Cardiac fibroblast (primary cell): ENCODE data around the gene LIN37.

Experiments
- DNase-seq, 2 donors: peaks; one replicate each; pipeline versions ENCODE4 v3.0.0 to v3.0.0-alpha.2; 2010; ENCODE audit warnings: low read depth in 2 of 2
- H3K4me3 ChIP-seq, 2 donors: replicated peaks in 1 of 2; 1 replicate in 1 of 2; 2 replicates in 1 of 2; pipeline ENCODE4 v1.5.1; 2011; ENCODE audit warnings: low read depth in 2 of 2, low read length in 2 of 2, mild to moderate bottlenecking in 2 of 2, moderate library complexity in 1 of 2
- TF ChIP-seq, protein P1 (sequence below): IDR thresholded peaks from one replicate; pipeline ENCODE4 v1.5.1; 2011; ENCODE audit warnings: low read depth, mild to moderate bottlenecking, low read length, inconsistent platforms

Gene LIN37

DNA sequence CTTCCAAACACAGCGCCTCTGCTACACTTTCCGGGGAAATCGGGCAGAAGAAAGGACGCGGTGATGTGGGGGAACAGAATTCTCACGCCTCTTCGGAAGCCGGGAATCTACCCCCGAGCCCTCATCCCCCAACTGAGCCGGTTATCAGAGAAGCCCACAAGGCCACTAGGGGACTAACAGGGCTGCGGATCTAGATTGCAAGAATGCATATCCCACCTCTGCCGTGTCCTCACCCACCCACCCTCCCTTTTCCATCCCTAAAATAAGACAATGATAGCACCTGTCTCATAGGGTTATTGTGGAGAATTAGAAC, 7.2 kb upstream of the LIN37 start:
- TF ChIP-seq, protein P1, sequence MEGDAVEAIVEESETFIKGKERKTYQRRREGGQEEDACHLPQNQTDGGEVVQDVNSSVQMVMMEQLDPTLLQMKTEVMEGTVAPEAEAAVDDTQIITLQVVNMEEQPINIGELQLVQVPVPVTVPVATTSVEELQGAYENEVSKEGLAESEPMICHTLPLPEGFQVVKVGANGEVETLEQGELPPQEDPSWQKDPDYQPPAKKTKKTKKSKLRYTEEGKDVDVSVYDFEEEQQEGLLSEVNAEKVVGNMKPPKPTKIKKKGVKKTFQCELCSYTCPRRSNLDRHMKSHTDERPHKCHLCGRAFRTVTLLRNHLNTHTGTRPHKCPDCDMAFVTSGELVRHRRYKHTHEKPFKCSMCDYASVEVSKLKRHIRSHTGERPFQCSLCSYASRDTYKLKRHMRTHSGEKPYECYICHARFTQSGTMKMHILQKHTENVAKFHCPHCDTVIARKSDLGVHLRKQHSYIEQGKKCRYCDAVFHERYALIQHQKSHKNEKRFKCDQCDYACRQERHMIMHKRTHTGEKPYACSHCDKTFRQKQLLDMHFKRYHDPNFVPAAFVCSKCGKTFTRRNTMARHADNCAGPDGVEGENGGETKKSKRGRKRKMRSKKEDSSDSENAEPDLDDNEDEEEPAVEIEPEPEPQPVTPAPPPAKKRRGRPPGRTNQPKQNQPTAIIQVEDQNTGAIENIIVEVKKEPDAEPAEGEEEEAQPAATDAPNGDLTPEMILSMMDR: no peak
- DNase-seq: no peak
- H3K4me3 ChIP-seq: peak overlapping the region; percentile 58 to 62

DNA sequence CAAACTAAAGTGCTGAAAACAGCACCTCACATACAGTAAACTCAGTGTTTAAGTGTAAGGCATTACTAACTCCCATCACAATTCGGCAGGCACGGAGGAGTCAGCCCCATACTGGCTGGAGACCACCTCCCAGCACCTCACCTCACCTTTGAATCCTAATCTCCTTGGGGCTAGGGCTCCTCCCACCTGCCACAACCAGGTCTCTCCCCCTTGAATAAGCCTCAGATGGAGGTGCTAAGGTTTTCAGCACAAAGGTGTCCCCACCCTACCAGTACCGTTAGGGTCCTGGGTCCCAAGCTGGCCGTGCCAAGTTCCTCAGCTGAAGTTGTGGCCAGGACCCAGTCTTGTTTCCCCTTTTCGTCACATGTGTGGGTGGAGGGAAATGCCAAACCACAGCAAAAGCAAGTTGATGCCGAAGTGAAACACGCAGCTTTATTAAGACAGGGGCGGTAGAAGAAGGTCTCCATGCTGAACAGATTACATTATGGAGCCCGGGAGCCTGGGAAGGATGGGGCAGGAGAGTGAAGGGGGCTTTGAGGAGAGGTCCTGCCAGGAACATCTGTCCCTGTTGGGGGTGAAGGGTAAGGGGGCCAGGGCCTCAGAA, 6.2 kb upstream of the LIN37 start, which contains the start of gene IGFLR1:
TSS of gene IGFLR1 (minus strand) at position 332 of the 604 bp plus-strand sequence. CDS start 1,272 bp downstream, outside the sequence.
- H3K4me3 ChIP-seq: no peak within 1 kb of the TSS
- TF ChIP-seq, protein P1: no peak
- DNase-seq: no peak

DNA sequence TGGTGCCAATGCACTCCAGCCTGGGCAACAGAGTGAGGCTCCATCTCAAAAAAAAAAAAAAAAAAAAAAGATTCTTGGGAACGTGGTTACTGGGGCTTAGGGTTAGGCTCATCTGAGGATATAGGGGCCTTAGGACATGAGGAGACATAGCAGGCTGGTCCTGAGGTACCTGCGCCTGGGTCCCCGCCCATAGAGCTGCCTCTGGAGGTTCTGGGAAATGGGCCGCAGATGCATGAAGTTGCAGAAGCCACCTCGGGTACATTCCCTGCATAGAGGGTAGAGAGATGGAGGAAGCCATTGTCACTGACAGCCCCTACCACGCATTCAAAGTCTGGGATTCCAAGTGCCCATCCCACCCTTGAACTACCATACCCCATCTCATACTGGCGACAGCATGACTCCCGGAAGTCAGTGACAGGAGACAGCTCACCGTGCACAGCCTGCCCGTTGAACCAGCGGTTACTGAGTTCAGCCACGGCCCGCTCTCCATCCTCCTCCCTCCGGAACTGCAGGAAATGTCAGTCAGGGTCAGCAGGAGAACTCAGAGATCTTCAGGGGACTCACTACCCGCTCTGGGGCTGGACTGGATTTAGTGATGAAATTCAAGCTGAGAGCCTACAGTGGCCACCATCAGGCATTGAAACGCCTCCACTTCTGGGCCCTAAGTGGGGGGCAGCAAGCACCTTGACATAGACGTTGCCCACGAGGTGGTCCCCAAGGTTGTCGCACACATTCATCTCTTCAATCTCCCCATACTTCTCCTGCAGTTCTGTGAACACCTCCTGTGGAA, 4.5 kb upstream of the LIN37 start:
- H3K4me3 ChIP-seq: no peak overlapping the region
- no peak for DNase-seq
- TF ChIP-seq, protein P1: no peak

DNA sequence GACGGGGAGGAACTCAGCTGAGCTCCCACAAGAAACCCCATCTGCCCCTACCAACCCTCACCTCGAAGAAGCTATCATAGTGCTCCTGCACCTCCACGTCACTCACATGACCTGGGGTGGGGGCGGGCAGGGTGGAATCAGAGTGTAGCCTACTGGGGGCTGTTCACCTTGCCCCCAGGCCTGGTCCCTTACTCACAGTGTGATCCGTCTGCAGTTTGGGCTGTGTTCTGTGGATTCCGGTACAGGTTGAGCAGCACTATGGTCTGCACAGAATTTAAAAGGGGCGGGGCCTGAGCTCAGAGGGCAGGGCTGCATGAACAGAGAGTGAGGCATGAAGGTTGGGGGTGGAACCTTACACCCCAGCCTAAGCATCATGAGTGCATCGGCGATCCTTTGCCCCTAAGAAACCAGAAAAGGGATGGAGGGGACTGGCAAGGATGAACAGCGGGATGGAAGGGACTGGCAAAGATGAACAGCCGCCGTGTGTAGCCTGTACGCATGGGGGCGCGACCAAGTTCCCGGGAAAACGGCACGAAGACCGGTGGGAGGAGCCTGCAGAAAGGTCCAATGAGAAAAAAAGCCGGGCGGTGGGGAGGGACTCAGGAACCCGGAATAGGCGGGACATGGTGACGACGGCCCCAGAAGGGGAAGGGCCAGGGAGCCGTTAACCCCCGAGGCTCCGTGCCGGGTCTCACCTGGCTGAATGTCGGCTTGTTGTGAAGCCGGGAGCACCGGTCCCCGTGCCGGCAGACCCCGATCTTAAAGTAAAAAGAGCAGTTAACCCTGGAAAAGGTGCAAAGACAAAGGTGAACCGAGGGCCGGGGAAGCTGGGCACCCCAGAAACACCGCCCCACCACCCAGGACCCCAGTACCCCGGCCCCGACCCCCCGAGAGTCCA, 3.7 kb upstream of the LIN37 start:
- peak overlapping the region; percentile 76 to 86 for H3K4me3 ChIP-seq
- peak; percentile 97 for DNase-seq
- TF ChIP-seq, protein P1: peak; percentile 48

DNA sequence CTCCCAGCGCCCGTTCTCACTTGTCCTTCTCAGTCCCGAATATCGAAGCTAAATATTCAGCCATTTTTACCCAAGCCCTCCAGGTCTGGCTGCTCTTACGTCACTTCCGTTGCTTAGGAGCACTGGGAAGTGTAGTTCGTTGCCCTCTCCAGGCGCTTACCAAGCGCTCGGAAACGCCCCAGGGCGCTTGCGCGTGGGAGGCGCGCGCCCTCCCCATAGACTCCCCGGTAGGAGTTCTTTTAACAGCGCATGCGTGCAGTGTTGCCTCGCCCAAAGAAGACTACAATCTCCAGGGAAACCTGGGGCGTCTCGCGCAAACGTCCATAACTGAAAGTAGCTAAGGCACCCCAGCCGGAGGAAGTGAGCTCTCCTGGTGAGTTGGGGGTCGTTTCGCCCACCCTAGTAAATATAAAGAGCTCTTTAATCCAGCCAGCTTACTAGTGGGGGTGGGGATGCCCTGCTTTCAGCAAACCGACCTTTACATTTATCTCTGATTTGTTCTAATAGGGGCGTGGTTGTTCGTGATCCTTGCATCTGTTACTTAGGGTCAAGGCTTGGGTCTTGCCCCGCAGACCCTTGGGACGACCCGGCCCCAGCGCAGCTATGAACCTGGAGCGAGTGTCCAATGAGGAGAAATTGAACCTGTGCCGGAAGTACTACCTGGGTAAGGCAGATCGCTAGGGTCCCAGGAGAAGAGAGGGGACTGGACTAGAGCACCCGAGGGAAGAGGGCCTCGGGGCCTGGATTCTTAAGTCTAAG, 2.9 kb upstream of the LIN37 start, which contains the start of the genes PSENEN and U2AF1L4:
TSS of gene PSENEN (plus strand) at position 324 of the 759 bp plus-strand sequence. CDS start at position 604, 280 bp downstream.
TSS of gene U2AF1L4 (minus strand) at position 91 of the 759 bp plus-strand sequence. CDS start at position 64, 27 bp downstream.
- TF ChIP-seq, protein P1: no peak
- DNase-seq: peak; percentile 100
- H3K4me3 ChIP-seq: peak within 1 kb of the TSS; percentile 76 to 86

DNA sequence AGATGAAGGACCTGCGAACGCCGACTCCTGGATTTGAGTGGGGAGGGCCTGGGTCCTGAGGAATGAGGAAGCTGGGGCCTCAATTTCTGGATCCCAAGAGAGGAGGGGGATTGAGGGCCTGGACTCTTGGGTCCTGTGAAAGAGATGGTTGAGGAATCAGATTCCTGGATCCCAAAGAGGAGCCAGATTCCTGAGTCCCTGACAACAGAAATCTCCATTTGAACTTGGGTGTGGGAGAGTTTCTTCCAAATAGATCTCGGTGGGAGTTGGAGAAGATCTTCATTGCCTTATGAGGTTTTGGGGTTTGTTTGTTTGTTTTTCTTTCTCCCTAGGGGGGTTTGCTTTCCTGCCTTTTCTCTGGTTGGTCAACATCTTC, 2.3 kb upstream of the LIN37 start:
- DNase-seq: no peak
- H3K4me3 ChIP-seq: peak overlapping the region; percentile 76 to 86
- TF ChIP-seq, protein P1: no peak
